Heart left ventricle (tissue), 16 donors: ENCODE data around the gene FRS2. TPM values are rescaled to one million over a fixed set of nuclear protein-coding genes. Genes with fewer than 3 reads are reported as not detected.

Experiments
- ATAC-seq, 4 donors: fragments of 200-7000 bp; cut with Tn5 transposase; one replicate each; pipeline ENCODE4 v1.9.1; 2020 to 2022; ENCODE audit warnings: moderate library complexity in 4 of 4, mild to moderate bottlenecking in 3 of 4, moderate number of reproducible peaks in 1 of 4
- DNase-seq, 5 donors: peaks; one replicate each; pipeline ENCODE4 v3.0.0-alpha.2; 2020
- H3K27ac ChIP-seq, 12 donors: fragments of 200-600 bp; sonication (generic) in 4 of 12; one replicate each; pipeline versions ENCODE4 v1.5.0 to v1.8.0; 2016 to 2022; ENCODE audit warnings: mild to moderate bottlenecking in 2 of 12
- H3K27me3 ChIP-seq, 9 donors: fragments of 200-600 bp; sonication (generic) in 2 of 9; one replicate each; pipeline versions ENCODE4 v1.5.1 to v1.8.0; 2016 to 2022; ENCODE audit warnings: mild to moderate bottlenecking in 3 of 9
- H3K36me3 ChIP-seq, 9 donors: fragments of 200-600 bp; sonication (generic) in 2 of 9; one replicate each; pipeline versions ENCODE4 v1.5.0 to v1.8.0; 2018 to 2022; ENCODE audit warnings: mild to moderate bottlenecking in 2 of 9
- H3K4me1 ChIP-seq, 12 donors: fragments of 200-600 bp; sonication (generic) in 4 of 12; one replicate each; pipeline versions ENCODE4 v1.5.0 to v1.8.0; 2016 to 2022; ENCODE audit warnings: mild to moderate bottlenecking in 3 of 12
- H3K4me3 ChIP-seq, 12 donors: fragments of 200-600 bp; sonication (generic) in 4 of 12; one replicate each; pipeline versions ENCODE4 v1.5.0 to v1.8.0; 2017 to 2022; ENCODE audit warnings: mild to moderate bottlenecking in 9 of 12, moderate library complexity in 4 of 12
- H3K9me3 ChIP-seq, 12 donors: fragments of 200-600 bp; sonication (generic) in 4 of 12; one replicate each; pipeline versions ENCODE4 v1.5.0 to v1.8.0; 2016 to 2022; ENCODE audit warnings: mild to moderate bottlenecking in 1 of 12
- POLR2A ChIP-seq, 2 donors: fragments of 450-650 bp; IDR thresholded peaks; one replicate each; pipeline ENCODE4 v1.6.1; 2017; ENCODE audit warnings: antibody characterized with exemption in 2 of 2, mild to moderate bottlenecking in 2 of 2, moderate library complexity in 2 of 2
- WGBS, 4 donors: extraction: QIAGEN DNeasy Blood & Tissue Kit in 2 of 4; methylation state at CpG; one replicate each; pipeline versions ENCODE4 v1.1.5 to v1.1.7; 2013 to 2018; 5-methylcytosine and 5-hydroxymethylcytosine counted together
- intact Hi-C, 10 donors: fragments of 100-400 bp; cut with DNase I; formaldehyde crosslinking; loops; one replicate each; pipeline versions ENCODE4 v1.11.1 to v1.14.2; 2022
- polyA plus RNA-seq, 2 donors: library from polyadenylated mRNA; stranded (reverse); fragments of 200-250 nt; gene quantifications; one replicate each; pipeline ENCODE4 v1.2.3, GENCODE V29; 2013
- total RNA-seq, 9 donors: library from RNA; depleted of rRNA in 2 of 9; stranded (reverse); fragments of >200 nt in 2 of 9; fragmentation: NEBNext Ultra II Directional in 3 of 9; extraction: Animal tissue kit (Norgen Biotek cat#: 25700) in 3 of 9; gene quantifications; one replicate each; pipeline versions ENCODE4 v1.1.0 to v1.2.4, GENCODE V29; 2016 to 2023
- TF ChIP-seq, protein P1 (sequence below), 12 donors: fragments of 200-600 bp; sonication (generic) in 4 of 12; IDR thresholded peaks; one replicate each; pipeline versions ENCODE4 v1.5.0 to v1.8.0; 2018 to 2022; ENCODE audit warnings: antibody characterized with exemption in 12 of 12, mild to moderate bottlenecking in 5 of 12
- donor health status: ischemic (EF 13 %, LVEDD 7.1; RV severe dilation, severe dysfunction).
- donor health status: healthy with polysubstance abuse.
- donor health status: DM: no; HTN: yes; CAD: no.
- donor health status: DM: no; HTN: no; CAD: no.
- donor health status: ischemic (EF 25% LVEDD 6.9; RV normal size, moderate dysfunction).
- donor health status: ischemic (EF 25% LVEDD 5.7; RV mildly dilated, moderate dysfunction).
- donor health status: healthy.
- donor health status: DM: yes; HTN: yes; CAD: no.
- donor health status: ischemic (EF 35%, LVEDD 5.7; RV mildly dilated, moderate dysfunction).
- donor health status: nonischemic (EF 11% LVEDD 7.7; RV severe dilation, severe dysfunction).
- donor health status: DM: yes; HTN: yes; CAD: no.
- donor health status: PGD.
- donor health status: ischemic (EF 29% LVEDD 5.4; RV normal size, mild dysfunction).
- donor health status: nonischemic (EF 23%, LVEDD 6.1; RV moderate dilation, normal function).

The FRS2 gene
- total and polyA plus RNA-seq, 11 donors: 2.6 to 33.9 (median 20.3) TPM

DNA sequence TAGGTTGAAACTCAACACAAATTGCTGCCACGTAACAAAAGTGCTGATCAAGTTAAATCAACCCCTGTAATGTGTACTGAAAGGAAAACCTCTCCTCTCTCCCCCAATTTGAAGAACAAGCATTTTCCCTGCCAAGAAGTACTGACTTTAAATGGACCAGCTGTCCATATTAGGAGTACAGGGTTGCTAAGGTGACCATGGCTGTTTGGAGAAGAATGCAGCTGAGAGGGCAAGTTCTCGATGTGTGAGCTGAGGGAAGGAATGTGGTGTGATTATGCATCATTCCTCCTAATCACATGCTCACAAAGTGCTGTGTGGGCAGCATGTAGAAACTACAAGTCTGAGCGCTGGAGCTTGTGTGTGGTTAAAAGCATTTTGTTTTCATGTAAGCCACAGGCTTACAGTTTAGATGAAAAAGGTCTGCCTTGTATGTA, 64.2 kb downstream of the FRS2 start:
- Histone ChIP-seq H3K36me3 (peaks cover 0 to 25% (median 7%) of the 10 kb centered on the region in 9 donors), H3K27ac (peak overlapping the region in 10 of 12 donors; percentile 5 to 74 (median 42)), H3K4me1 (peaks cover 0 to 22% (median 17%) of the 10 kb centered on the region in 12 donors), H3K9me3 (no peaks in the 10 kb centered on the region), H3K27me3 (no peaks in the 10 kb centered on the region), H3K4me3 (no peak overlapping the region)
- TF ChIP-seq, protein P1, sequence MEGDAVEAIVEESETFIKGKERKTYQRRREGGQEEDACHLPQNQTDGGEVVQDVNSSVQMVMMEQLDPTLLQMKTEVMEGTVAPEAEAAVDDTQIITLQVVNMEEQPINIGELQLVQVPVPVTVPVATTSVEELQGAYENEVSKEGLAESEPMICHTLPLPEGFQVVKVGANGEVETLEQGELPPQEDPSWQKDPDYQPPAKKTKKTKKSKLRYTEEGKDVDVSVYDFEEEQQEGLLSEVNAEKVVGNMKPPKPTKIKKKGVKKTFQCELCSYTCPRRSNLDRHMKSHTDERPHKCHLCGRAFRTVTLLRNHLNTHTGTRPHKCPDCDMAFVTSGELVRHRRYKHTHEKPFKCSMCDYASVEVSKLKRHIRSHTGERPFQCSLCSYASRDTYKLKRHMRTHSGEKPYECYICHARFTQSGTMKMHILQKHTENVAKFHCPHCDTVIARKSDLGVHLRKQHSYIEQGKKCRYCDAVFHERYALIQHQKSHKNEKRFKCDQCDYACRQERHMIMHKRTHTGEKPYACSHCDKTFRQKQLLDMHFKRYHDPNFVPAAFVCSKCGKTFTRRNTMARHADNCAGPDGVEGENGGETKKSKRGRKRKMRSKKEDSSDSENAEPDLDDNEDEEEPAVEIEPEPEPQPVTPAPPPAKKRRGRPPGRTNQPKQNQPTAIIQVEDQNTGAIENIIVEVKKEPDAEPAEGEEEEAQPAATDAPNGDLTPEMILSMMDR (IDR thresholded peaks at IDR 0.05): no peak
- no peak for TF ChIP-seq POLR2A (IDR thresholded peaks at IDR 0.05)
- intact Hi-C loops: loop anchor here in 1 of 10 donors (10.0 kb wide), 1 partner anchor 60 kb away; the partner anchor contains the start of gene FRS2
- WGBS, 4 donors: 27 to 39% (median 30%) methylated on average over 3 of the region's 3 CpGs
- DNase-seq: peak in 4 of 5 donors; percentile 46 to 73 (median 54)
- ATAC-seq: peak; percentile 84 to 99 (median 98)

GRCh38 chr12:69540987-69541386, 70.8 kb downstream of the FRS2 start:
- no peaks in the 10 kb centered on the region for H3K27me3 ChIP-seq
- no peak overlapping the region for H3K27ac ChIP-seq
- H3K9me3 ChIP-seq: peaks cover 0 to 19% (median 1%) of the 10 kb centered on the region in 12 donors
- TF ChIP-seq POLR2A (IDR thresholded peaks at IDR 0.05): no peak
- TF ChIP-seq, protein P1 (IDR thresholded peaks at IDR 0.05): no peak
- H3K4me1 ChIP-seq: no peaks in the 10 kb centered on the region
- ATAC-seq: no peak
- 74 to 80% (median 77%) methylated on average over 2 of the region's 2 CpGs for WGBS, 4 donors
- no peak overlapping the region for H3K4me3 ChIP-seq
- peaks cover 0 to 12% (median 0%) of the 10 kb centered on the region in 9 donors for H3K36me3 ChIP-seq
- no peak for DNase-seq
- intact Hi-C loops: no loop called here

- intact Hi-C loops: no loop called here
- no peak for TF ChIP-seq POLR2A (IDR thresholded peaks at IDR 0.05)
- TF ChIP-seq, protein P1 (IDR thresholded peaks at IDR 0.05): no peak
- peaks cover 0 to 12% (median 0%) of the 10 kb centered on the region in 9 donors for H3K36me3 ChIP-seq
- H3K9me3 ChIP-seq: peaks cover 0 to 19% (median 1%) of the 10 kb centered on the region in 12 donors
- DNase-seq: no peak
- WGBS, 4 donors: 98 to 100% (median 99%) methylated on average over 1 of the region's 1 CpG
- H3K27me3 ChIP-seq: no peaks in the 10 kb centered on the region
- H3K4me3 ChIP-seq: no peak overlapping the region
- no peaks in the 10 kb centered on the region for H3K4me1 ChIP-seq
- H3K27ac ChIP-seq: no peak overlapping the region
- no peak for ATAC-seq
Measured at GRCh38 chr12:69544087-69544486, 73.9 kb downstream of the FRS2 start.

DNA sequence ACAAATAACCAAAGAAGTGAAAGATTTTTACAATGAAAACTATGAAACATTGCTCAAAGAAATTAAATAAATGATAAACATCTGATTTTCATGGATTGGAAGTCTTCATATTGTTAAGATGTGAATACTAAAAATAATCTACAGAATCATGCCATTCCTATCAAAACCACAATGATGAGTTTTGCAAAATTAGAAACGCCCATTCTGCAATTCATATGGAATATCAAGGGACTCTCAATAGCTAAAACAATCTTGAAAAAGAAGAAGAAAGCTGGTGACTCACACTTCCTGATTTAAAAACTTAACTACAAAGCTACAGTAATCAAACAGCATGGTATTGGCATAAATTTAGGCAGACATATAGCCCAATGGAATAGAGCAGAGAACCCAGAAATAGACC, 74.9 kb downstream of the FRS2 start:
- Histone ChIP-seq H3K27me3 (no peaks in the 10 kb centered on the region), H3K4me3 (no peak overlapping the region), H3K27ac (no peak overlapping the region), H3K4me1 (no peaks in the 10 kb centered on the region), H3K9me3 (peaks cover 0 to 19% (median 1%) of the 10 kb centered on the region in 12 donors), H3K36me3 (peaks cover 0 to 12% (median 0%) of the 10 kb centered on the region in 9 donors)
- intact Hi-C loops: no loop called here
- no peak for TF ChIP-seq POLR2A (IDR thresholded peaks at IDR 0.05)
- TF ChIP-seq, protein P1 (IDR thresholded peaks at IDR 0.05): no peak
- 92 to 98% (median 96%) methylated on average over 1 of the region's 1 CpG for WGBS, 4 donors
- no peak for ATAC-seq
- DNase-seq: no peak
